Activated CD4-positive, alpha-beta T cell treated with anti-CD3 and anti-CD28 coated beads, Interleukin-2, Interleukin-4, amounts not matched to agents 100 ng/mL and 50 ng/mL, durations not matched to agents 16 hours and 8 hours (primary cell): Measurements from ENCODE around the gene DTX1.

Experiments
- DNase-seq: peaks from one replicate; pipeline ENCODE4 v3.0.0-alpha.2; 2020; ENCODE audit warnings: low spot score

DTX1 gene

DNA sequence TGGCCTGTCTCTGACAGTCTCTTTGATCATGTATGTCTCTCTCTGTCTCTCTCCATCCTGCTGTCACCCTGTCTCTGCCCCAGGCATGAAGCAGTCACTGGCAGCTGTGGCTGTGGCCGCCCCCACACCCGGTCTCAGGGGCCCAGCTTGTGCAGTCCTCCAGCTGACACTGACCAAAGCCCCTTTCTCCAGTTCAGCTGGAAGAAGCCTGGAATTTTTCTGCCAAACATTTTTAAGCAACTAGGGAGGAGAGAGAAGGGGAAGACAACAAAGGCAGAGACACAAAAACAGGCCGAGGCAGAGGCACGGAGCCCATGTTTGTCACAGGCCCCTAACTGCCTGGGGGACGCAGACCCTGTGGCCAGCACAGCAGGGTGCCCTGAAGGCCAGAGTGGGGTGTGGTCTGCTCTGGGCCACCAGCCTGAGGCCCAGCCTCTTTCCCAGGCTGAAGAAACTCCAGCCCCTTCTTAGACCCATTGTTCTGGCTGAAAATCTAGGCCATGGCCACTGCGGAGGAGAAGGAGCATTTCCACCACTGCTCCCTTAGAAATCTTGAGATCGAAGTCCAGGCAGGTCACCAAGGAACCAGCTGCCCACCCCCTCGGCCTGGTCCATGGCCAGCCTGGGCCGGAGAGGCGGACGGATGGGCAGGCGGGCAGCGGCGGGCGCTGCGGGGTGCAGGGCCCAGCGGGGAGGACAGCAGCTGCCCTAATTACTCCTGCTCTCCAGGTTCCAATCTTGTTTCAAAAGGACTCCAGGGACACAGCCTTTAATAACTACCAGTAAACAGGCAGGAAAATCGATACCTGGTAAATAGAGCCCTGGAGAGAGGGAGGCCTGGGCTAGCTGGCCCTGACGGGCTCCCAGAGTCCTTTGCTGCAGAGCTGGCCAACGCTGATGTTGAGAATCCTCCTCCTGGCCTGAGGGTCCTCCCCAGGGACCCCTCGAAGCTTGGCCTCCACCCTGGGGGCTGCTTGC, 14.9 kb downstream of the DTX1 start:
- no peak for DNase-seq

- peak; percentile 11 for DNase-seq
These were observed 15.6 kb downstream of the DTX1 start for GRCh38 chr12:113072136-113072535.

DNA sequence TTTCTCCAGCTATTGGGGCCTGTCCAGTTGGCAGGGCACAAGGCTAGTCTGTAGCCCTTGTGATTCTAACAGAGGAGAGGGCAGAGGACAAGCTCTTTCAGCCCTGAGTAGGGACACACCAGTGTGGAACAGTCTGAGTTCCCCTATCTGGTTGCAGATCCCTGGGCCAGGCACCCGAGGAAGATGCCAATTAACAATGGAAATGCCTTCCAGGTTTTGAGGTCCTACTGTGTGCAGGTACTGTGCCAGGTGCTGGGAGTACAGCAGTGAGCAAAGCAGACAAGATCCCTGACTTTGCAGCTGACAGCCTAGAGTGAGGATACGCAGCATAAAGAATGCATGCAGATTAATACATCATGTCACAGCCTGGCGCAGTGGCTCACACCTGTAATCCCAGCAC, 17.1 kb downstream of the DTX1 start:
- no peak for DNase-seq

DNA sequence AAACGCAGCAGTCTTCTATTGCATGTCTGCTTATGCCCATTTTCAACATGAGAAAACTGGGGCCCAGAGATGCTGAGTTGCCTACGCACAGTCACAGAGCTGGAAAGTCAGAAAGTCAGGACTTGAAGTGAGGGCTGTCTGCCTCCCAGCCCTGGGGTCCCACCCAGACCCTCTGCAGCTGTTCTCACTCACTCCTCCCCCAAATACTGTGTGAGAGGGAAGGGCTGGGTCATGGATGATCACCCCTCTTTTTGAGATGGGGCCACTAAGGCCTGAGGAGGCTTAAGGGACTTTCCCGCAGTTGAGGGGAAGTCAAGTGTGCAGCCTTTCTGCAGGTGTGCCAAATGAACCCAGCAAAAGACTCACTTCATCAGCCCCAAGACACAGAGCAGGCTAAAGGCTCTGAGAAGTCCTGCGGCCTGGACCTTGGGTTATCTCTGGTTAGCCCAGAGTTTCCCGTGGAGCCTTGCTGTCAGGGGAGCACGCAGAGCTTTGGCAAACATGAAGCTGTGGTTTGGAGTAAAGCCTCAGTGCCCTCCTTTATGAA, 18.7 kb downstream of the DTX1 start:
- DNase-seq = no peak

- DNase-seq = no peak
These were observed 20.7 kb downstream of the DTX1 start for GRCh38 chr12:113077057-113077858.

DNA sequence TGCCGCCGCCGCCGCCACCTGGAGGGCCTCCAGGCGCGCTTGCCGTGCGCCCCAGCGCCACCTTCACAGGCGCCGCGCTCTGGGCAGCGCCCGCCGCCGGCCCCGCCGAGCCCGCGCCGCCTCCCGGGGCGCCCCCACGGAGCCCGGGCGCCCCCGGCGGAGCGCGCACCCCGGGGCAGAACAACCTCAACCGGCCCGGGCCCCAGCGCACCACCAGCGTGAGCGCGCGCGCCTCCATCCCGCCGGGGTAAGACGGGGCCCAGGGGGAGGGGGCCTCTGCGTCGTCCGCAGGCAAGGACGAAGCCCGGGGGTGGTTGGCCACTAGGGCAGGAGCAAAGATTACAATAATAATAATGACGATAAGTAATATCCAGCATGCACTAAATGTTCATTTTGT, 21.3 kb downstream of the DTX1 start:
- no peak for DNase-seq

DNA sequence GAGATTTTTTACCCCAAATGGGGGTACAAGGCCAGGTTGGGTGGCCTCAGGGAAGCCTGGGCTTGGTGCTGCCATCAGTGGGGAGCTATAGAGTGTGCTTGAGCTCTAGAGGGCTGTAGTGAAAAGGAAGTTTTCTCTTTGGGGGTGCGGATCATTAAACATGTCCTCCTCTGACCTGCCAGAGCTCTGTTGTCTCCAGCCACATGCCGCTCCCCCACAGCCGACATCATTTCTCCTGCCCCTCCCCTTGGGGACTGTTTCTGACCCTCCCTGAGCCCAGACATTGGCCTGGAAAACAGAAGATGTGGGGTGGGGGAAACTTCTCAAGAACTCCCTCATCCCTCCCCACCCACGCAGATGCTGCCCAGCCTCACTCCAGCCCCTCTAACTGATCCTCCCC, 25.3 kb downstream of the DTX1 start:
- DNase-seq = no peak

DNA sequence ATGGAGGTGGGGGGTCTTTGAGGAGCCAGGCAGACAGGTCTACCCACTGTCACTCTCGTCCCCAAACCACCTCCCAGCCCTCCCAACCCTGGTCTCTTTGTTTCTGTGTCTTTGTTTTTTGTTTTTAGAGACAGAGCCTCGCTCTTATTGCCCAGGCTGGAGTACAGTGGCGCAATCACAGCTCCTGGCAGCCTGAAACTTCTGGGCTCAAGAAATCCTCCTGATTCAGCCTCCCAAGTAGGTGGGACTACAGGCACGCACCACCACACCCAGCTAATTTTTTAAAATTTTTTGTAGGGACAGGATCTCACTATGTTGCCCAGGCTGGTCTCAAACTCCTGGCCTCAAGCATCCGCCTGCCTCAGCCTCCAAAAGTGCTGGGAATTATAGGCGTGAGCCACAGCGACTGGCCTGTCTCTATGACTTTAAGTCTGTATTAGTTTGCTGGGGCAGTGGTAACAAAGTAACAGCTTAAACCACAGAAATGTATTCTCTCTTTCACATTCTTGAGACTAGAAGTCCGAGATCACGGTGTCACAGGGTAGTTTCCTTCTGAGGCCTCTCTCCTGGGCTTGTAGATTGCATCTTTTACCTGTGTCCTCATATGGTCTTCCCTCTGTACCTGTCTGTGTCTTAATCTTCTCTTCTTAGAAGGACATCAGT, 26.1 kb downstream of the DTX1 start:
- no peak for DNase-seq

- no peak for DNase-seq
These were observed 27.4 kb downstream of the DTX1 start for GRCh38 chr12:113083863-113084435.

- DNase-seq = no peak
These were observed 30.0 kb downstream of the DTX1 start for GRCh38 chr12:113086249-113087164.

GRCh38 chr12:113087193-113087592, 30.7 kb downstream of the DTX1 start:
- DNase-seq = no peak

- DNase-seq = no peak
These were observed 31.5 kb downstream of the DTX1 start for GRCh38 chr12:113088037-113088436.

DNA sequence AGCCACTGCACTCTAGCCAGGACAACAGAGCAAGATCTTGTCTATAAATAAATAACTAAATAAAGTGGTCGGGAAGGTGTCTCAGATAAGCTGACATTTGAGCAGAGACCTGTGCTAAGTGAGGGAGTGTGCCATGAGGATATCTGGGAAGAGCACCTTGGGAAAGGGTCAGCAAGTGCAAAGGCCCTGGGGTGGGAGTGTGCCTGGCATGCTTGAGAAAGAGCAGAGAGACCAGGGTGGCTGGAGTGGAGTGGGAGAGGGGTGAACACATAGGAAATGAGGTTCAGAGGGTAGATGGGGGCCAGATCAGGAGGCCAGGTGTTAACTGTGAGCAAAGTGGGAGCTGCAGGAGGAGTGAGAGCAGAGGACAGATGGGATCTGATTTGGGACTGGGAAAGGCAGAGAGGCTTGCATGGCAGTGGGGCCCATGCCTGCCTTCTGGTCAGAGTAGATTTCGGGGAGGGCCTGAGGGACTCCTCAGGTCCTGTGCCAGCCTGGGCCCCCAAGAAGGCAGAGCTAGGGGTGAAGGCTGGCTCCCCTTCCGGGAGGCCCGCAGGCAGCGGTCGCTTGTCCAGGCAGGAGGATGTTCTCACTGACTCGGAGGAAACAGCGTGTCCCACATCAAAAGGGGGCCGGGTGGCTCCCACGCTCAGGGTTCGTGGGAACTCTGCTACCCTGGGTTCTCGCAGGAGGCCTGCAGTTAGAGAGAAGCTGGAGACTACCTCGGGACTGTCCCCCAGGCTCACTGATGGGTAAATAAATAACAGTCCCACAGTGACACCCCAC, 32.6 kb downstream of the DTX1 start:
- peak; percentile 9 for DNase-seq

DNA sequence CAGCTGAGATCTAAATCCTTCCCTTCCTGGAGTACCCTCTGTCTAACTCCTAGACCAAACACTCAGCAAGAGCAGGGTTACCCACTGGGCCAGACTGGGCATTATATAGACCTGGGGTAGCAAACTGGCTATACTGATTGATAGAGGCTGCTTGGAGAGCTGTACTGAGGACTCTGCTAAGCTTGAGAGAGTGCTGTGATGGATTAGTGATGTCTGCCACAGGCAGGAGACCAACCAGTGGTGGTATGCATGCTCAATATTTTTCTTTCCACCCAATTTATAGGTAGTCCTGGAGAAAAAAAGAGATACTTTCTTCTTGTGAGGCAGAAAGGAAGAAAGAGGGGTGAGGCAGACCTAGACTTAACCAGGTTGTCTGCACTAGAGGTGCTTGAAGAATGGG, 33.3 kb downstream of the DTX1 start:
- DNase-seq = no peak

DNA sequence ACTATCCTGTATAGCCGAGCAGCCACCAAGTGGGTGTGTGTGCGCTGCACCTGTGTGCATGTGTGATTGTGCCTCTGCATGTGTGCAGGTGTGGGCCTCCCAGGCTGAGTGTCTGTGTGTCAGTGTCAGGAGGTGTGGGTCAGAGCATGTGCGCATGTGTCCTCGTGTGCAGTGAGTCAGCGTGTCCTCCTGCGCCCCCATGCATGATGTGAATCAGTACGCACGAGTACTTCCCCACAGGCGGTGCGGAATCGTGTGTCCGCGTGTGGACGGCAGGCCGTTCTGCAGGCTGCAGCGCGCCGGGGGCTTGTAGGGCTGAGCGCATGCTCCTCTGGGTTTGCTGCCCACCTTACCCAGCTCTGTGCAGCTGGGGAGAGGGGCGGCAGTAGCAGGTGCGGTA, 34.2 kb downstream of the DTX1 start:
- DNase-seq = no peak

DNA sequence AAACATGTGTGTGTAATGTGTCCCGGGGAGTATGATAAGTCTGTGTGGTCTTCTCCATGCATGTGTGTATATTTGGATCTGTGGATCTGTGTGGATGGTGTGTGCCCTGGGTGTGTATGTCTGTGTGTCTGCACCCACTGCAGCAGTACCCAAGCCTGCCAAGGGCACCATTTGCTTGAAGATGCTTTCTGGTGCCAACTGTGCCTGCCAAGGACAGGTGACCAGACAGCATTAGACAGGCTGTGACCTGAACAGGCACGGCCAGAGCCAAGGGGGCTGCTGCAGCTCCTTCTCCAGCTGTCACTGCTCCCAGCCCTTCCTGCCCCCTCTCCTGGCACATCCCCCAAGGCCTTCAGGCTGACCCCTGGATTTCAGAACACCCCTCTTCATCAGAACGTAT, 35.0 kb downstream of the DTX1 start:
- DNase-seq = no peak

DNA sequence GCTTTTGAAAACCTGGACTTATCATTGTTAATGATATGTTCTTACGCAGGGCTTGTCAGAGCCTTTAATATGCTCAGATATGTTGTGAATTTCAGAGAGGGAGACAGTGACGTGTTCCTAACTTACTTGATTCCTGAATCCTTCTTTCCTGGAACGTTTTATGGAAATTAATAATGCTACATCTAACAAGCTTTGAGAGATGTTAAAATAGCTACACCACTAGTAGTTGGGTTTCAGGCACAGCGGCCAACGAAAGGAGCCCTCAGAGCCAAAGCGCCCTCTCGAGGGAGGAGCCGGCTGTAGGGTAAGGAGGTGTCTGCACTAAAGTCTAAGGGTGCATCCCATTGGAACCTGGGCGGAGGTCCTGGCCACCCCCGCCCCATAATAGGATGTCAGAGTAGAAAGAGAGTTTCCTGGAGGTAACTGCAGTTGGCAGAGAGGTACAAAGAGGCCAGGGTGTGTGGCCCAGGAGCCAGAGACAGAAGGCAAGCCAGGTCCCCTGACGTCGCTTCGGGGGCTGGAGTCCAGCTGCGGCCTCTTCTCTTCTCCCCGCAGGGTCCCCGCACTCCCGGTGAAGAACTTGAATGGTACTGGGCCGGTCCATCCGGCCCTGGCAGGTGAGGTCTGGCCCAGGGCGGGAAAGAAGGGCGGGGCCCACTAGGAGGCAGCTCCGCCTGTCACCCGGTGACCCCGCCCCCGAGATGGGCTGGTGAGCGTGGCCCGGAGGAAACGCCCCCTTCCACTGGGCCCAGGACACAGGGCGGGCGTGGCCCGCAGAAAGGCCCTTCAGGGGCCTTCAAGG, 36.3 kb downstream of the DTX1 start:
- DNase-seq = no peak

DNA sequence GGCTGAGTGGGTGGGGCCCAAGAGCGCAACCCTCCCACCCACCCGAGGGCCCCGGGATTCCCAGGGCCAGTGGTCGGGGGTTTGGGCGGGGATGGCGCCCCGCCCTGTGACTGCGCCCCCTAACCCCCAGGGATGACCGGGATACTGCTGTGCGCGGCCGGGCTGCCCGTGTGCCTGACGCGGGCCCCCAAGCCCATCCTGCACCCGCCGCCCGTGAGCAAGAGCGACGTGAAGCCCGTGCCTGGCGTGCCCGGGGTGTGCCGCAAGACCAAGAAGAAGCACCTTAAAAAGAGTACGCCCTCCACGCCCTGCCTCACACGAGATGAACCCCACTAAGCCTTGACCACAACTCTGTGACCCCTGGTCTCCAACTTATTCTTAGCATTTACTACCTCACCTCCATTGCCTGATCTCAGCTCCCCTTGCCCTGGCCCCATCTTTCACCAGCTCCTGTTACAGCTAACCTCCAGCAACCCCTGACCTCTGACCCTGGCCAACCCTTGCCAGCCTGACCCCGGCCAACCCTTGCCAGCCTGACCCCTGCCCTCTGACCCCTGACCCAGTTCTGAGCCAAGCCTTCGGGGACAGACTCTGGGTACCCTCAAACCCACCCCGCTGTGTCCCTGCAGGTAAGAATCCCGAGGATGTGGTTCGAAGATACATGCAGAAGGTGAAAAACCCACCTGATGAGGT, 37.0 kb downstream of the DTX1 start:
- no peak for DNase-seq

- DNase-seq = no peak
These were observed 38.2 kb downstream of the DTX1 start for GRCh38 chr12:113094738-113095137.
